GM19467 (cell line): Measurements from ENCODE around the gene FLYWCH1.

Experiments
- ATAC-seq: cut with Tn5 transposase; IDR thresholded peaks from one replicate; pipeline ENCODE4 v1.9.1; 2021; ENCODE audit warnings: mild to moderate bottlenecking, moderate library complexity; ENCODE audit not compliant: unreplicated experiment

The FLYWCH1 gene

GRCh38 chr16:2968368-2968737, 56.6 kb downstream of the FLYWCH1 start:
- no peak for ATAC-seq

- peak; percentile 61 for ATAC-seq
Measured at GRCh38 chr16:2968738-2969544, 57.2 kb downstream of the FLYWCH1 start, which contains the start of gene PAQR4. PAQR4 (plus strand) TSS chr16:2969348; CDS start chr16:2969675, 327 bp downstream.

GRCh38 chr16:2969545-2970521, 58.1 kb downstream of the FLYWCH1 start:
- ATAC-seq = peak; percentile 30

- no peak for ATAC-seq
Measured at GRCh38 chr16:2970563-2970962, 58.8 kb downstream of the FLYWCH1 start.

- ATAC-seq = no peak
Measured at GRCh38 chr16:2971134-2971984, 59.6 kb downstream of the FLYWCH1 start.

GRCh38 chr16:2971985-2972784, 60.5 kb downstream of the FLYWCH1 start:
- no peak for ATAC-seq

GRCh38 chr16:2973093-2973492, 61.4 kb downstream of the FLYWCH1 start:
- no peak for ATAC-seq

- ATAC-seq = no peak
Measured at GRCh38 chr16:2973605-2974318, 62.0 kb downstream of the FLYWCH1 start.

- ATAC-seq = no peak
Measured at GRCh38 chr16:2974319-2975056, 62.8 kb downstream of the FLYWCH1 start.

- ATAC-seq = no peak
Measured at GRCh38 chr16:2975161-2975795, 63.5 kb downstream of the FLYWCH1 start.

- ATAC-seq = no peak
Measured at GRCh38 chr16:2976201-2976600, 64.5 kb downstream of the FLYWCH1 start.

- ATAC-seq = no peak
Measured at GRCh38 chr16:2976673-2977072, 64.9 kb downstream of the FLYWCH1 start.

GRCh38 chr16:2977440-2977839, 65.7 kb downstream of the FLYWCH1 start:
- no peak for ATAC-seq

GRCh38 chr16:2979669-2980226, 68.0 kb downstream of the FLYWCH1 start:
- ATAC-seq = peak; percentile 15

- ATAC-seq = peak; percentile 75
Measured at GRCh38 chr16:2980227-2981176, 68.8 kb downstream of the FLYWCH1 start, which contains the start of gene PKMYT1. PKMYT1 (minus strand) TSS chr16:2980446; CDS start chr16:2979657, 789 bp downstream.

- ATAC-seq = no peak
Measured at GRCh38 chr16:2981177-2981898, 69.6 kb downstream of the FLYWCH1 start.
